Progenitor cell of endocrine pancreas (in vitro differentiated cells): Measurements from ENCODE around the gene B4GALT5. TPM values are rescaled to one million over a fixed set of nuclear protein-coding genes. Genes with fewer than 3 reads are reported as not detected.
"Not testable (repeated sequence)": the region's sequence is repeated elsewhere in the genome, so short reads cannot be mapped to it uniquely, and the experiment has no call there.

Experiments
- DNase-seq: peaks from one replicate; pipeline ENCODE4 v3.0.0; 2021; ENCODE audit warnings: low spot score; ENCODE audit not compliant: unreplicated experiment
- H3K27ac Mint-ChIP-seq: 2 replicates; pipeline ENCODE4 v1.8.0; 2021; ENCODE audit warnings: mild to moderate bottlenecking, moderate library complexity, mixed read lengths
- H3K27me3 Mint-ChIP-seq: 2 replicates; pipeline ENCODE4 v1.8.0; 2021; ENCODE audit warnings: mixed read lengths
- H3K36me3 Mint-ChIP-seq: 2 replicates; pipeline ENCODE4 v1.8.0; 2022; ENCODE audit warnings: mixed read lengths; ENCODE audit not compliant: insufficient read depth
- H3K4me1 Mint-ChIP-seq: 2 replicates; pipeline ENCODE4 v1.8.0; 2021; ENCODE audit warnings: low read depth, mixed read lengths
- H3K4me3 Mint-ChIP-seq: 2 replicates; pipeline ENCODE4 v1.8.0; 2021; ENCODE audit warnings: low read depth, mild to moderate bottlenecking, moderate library complexity, mixed read lengths
- H3K9me3 Mint-ChIP-seq: 2 replicates; pipeline ENCODE4 v1.8.0; 2021; ENCODE audit warnings: low read depth, mixed read lengths
- long read RNA-seq: library from polyadenylated mRNA; unstranded; transcript quantifications from one replicate; pipeline ENCODE4 v2.0.0, GENCODE V29; 2020
- total RNA-seq: library from RNA; stranded (reverse); gene quantifications from 2 replicates; pipeline ENCODE4 v1.2.1, GENCODE V29; 2021
- TF ChIP-seq, protein P1 (sequence below): fragments of 200-600 bp; sonication (generic); IDR thresholded peaks from one replicate; pipeline ENCODE4 v1.5.0; 2021; ENCODE audit warnings: antibody characterized with exemption, mild to moderate bottlenecking; ENCODE audit not compliant: unreplicated experiment

Gene B4GALT5, protein sequence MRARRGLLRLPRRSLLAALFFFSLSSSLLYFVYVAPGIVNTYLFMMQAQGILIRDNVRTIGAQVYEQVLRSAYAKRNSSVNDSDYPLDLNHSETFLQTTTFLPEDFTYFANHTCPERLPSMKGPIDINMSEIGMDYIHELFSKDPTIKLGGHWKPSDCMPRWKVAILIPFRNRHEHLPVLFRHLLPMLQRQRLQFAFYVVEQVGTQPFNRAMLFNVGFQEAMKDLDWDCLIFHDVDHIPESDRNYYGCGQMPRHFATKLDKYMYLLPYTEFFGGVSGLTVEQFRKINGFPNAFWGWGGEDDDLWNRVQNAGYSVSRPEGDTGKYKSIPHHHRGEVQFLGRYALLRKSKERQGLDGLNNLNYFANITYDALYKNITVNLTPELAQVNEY
- 58.6 and 58.8 TPM in 2 replicates for total RNA-seq
- long read RNA-seq, full-length matches to known transcripts = 1 of 5 reads
- long read RNA-seq, partial matches to known transcripts = 1 of 5 reads
- long read RNA-seq, other reads (novel, unspliced or antisense) = 3 of 5 reads

DNA sequence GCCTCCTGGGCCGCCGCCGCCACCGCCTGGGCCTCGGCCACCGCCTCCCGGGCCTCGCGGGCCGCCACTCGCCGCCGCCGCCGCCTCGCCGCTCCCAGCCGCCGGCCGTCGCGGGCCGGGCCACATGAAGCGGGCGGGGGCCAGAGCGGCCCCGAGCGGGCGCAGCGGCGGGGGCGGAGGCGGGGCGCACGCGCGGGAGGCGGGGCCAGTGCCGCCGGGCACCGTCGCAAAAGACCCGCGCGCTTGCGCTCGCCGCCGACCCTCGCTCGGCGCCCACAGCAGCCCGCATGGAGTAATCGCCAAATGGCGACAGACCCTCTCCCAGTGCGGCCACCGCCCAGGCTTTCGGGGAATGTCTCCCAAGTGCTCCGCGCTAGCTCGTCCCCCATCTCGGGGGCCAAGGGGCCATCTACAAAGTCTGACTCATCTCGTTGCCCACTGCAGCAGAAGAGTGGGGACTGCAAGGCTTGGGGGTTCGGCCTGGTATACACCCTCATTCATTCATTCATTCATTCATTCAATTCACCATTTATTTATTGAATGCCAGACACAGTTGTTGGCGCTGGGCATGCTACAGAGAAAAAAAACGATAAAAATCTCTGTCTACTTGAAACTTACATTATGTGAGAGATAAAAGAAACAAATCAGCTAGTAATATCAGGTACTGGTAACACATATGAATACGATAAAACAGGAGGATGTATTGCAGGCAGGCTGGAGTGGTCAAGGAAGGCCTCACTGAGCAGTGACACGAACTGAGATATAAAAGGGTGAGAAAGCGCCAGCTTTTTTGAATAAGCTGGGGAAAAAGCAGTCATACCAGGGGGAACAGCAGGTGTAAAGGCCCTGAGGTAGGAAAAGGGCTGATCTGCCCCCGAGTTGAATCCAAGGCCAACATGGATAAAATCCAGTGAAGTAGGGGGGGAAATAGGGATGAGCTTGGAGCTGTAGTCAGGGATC lies at the start of gene B4GALT5:
Gene B4GALT5 (minus strand): TSS at position 126 of the 960 bp plus-strand sequence. CDS start 188 bp downstream, outside the sequence.
- no peaks in the 10 kb centered on the region for H3K36me3 Mint-ChIP-seq
- peak within 1 kb of the TSS; percentile 97 for H3K27ac Mint-ChIP-seq
- TF ChIP-seq, protein P1, sequence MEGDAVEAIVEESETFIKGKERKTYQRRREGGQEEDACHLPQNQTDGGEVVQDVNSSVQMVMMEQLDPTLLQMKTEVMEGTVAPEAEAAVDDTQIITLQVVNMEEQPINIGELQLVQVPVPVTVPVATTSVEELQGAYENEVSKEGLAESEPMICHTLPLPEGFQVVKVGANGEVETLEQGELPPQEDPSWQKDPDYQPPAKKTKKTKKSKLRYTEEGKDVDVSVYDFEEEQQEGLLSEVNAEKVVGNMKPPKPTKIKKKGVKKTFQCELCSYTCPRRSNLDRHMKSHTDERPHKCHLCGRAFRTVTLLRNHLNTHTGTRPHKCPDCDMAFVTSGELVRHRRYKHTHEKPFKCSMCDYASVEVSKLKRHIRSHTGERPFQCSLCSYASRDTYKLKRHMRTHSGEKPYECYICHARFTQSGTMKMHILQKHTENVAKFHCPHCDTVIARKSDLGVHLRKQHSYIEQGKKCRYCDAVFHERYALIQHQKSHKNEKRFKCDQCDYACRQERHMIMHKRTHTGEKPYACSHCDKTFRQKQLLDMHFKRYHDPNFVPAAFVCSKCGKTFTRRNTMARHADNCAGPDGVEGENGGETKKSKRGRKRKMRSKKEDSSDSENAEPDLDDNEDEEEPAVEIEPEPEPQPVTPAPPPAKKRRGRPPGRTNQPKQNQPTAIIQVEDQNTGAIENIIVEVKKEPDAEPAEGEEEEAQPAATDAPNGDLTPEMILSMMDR = no peak
- peaks cover 17% of the 10 kb centered on the region for H3K4me1 Mint-ChIP-seq
- no peaks in the 10 kb centered on the region for H3K9me3 Mint-ChIP-seq
- peak within 1 kb of the TSS; percentile 87 for H3K4me3 Mint-ChIP-seq
- peak; percentile 75 for DNase-seq
- no peaks in the 10 kb centered on the region for H3K27me3 Mint-ChIP-seq

DNA sequence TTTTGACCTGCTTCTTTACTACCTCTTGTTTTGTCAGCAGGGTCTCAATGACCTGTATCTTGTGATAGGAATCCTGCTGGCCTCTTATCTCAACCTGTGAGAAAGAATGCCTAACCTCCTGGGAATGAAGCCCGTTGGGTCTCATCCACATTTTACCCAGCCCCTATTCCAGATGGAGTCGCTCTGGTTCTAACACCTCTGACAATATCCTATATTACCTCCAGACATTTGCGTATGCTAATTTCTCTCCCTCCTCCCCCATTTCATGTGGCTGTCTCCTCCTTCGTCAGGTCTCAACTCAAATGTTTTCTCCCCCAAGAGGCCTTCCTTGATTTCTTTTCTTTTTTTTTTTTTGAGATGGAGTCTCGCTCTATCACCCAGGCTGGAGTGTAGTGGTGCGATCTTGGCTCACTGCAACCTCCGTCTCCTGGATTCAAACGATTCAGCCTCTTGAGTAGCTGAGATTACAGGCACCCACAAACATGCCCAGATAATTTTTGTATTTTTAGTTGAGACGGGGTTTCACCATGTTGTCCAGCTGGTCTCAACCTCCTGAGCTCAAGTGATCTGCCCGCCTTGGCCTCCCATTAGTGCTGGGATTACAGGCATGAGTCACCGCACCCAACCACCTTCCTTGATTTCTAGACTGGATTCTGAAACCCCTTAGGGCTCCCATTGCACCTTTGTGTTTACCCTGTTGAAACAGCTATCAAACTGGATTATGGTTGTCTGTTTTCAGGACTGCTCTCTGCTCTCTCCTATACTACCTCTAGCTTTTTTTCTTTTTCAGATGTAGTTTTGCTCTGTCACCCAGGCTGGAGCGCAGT lies 49.5 kb upstream of the B4GALT5 start:
- Mint-ChIP-seq H3K9me3 (no peaks in the 10 kb centered on the region), H3K4me1 (peaks cover 21% of the 10 kb centered on the region), H3K27ac (peak overlapping the region; percentile 20), H3K36me3 (no peaks in the 10 kb centered on the region), H3K27me3 (peaks cover 5% of the 10 kb centered on the region), H3K4me3 (no peak overlapping the region)
- TF ChIP-seq, protein P1 = no peak
- DNase-seq = no peak

DNA sequence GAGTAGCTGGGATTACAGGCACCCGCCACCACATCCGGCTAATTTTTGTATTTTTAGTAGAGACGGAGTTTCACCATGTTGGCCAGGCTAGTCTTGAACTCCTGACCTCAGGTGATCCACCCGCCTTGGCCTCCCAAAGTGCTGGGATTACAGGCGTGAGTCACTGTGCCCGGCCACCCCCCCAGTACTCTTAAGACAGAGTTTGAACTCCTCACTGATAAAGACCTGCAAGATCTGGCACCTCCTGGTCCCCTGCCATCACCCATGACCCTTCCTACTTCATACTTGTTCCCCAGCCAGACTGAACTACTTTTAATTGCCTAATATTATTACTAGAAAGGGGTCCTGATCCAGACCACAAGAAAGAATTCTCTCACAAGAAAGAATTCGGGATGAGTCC lies 48.2 kb upstream of the B4GALT5 start:
- not testable (repeated sequence) for H3K36me3 Mint-ChIP-seq, H3K27me3 Mint-ChIP-seq, H3K27ac Mint-ChIP-seq, DNase-seq, H3K4me3 Mint-ChIP-seq, H3K9me3 Mint-ChIP-seq
- H3K4me1 Mint-ChIP-seq = peaks cover 18% of the 10 kb centered on the region

DNA sequence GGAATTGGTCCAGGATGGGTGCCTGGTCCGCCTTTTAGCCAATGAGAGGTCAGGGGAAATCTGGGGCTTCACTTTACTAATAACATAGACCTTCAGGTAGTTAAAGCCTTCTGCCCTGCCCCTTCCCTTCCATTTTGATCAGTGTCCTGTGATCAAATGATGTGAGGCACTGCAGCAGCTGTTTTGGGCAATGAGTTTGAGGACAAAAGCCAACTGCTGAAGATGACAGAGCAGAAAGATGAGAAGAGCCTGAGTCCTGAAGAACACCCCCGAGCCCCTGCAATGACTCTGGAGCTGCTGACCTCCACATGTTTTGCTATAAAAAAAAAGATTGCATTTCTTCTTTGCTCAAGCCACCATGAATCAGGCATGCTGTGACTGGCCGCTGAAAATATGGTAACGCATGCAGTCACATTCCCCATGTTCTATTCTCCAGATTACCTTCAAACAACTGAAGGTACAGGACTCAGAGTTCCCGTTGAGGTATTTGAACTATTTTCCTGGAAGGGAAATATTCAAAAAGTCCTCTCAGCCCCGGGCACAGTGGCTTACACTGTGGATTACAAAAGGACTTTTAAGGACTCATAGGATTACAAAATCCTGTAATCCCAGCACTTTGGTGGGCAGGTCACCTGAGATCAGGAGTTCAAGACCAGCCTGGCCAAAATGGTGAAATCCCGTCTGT lies 45.7 kb upstream of the B4GALT5 start:
- DNase-seq = no peak
- Mint-ChIP-seq H3K9me3 (no peaks in the 10 kb centered on the region), H3K36me3 (no peaks in the 10 kb centered on the region), H3K27ac (no peak overlapping the region), H3K27me3 (peaks cover 5% of the 10 kb centered on the region), H3K4me1 (peaks cover 14% of the 10 kb centered on the region), H3K4me3 (no peak overlapping the region)
- TF ChIP-seq, protein P1 = no peak

DNA sequence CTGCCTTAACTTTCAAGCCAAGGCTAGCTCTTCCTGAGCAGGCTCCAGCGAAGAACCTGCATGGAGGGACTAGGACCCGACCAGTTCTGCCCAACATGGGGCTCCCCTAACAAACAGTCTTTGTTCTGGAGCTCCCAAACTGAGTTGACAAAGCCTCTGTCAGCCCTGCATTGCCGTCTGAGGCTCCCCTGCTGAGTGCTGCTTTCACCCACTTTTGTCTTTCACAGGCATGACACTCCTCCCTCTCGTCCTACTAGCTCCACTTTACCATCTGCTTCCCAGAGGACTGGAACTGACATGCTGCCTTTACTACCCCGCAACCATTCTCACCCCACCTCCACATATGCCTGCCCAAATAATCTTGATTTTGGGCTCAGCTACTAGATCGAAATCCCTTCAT lies 45.1 kb upstream of the B4GALT5 start:
- H3K9me3 Mint-ChIP-seq = no peaks in the 10 kb centered on the region
- H3K4me1 Mint-ChIP-seq = peaks cover 14% of the 10 kb centered on the region
- DNase-seq = no peak
- H3K4me3 Mint-ChIP-seq = no peak overlapping the region
- H3K27me3 Mint-ChIP-seq = peaks cover 5% of the 10 kb centered on the region
- H3K36me3 Mint-ChIP-seq = no peaks in the 10 kb centered on the region
- H3K27ac Mint-ChIP-seq = peak overlapping the region; percentile 91
- TF ChIP-seq, protein P1 = no peak
